ENCODE data around the gene COBL.

DNA sequence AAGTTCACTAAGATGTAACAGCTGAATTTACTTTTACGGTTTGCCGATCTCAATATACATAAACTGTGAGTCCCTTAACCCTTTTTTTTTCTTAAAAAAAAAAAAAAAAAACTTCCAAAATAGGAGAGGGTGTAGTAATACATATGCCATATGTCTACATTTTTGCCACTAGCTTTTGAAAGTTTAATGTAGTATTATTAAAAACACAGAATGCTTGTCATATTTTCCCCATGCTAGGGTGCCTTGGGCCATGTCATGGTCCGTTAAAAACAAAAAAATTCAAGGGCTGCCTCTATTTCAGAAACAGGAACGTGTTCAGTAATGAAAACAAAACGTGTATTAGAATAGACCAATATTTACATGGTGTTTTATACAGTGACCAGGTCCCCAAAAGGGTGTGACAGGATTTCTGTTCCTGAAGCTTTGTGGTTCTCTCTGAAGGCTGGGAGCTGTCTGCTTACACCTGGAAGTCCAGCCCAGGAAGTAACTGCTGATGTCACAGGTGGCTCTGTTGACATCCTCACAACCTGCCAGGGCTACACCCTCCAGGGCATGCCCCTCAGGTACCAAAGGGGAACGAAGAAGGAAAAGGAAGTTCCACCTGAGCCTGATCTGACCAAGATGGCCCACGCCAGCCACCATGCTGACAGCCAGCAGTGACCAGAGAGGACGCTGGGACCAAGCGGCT is 79.0 kb downstream of the COBL start:
- TF ChIP-seq, protein P1, sequence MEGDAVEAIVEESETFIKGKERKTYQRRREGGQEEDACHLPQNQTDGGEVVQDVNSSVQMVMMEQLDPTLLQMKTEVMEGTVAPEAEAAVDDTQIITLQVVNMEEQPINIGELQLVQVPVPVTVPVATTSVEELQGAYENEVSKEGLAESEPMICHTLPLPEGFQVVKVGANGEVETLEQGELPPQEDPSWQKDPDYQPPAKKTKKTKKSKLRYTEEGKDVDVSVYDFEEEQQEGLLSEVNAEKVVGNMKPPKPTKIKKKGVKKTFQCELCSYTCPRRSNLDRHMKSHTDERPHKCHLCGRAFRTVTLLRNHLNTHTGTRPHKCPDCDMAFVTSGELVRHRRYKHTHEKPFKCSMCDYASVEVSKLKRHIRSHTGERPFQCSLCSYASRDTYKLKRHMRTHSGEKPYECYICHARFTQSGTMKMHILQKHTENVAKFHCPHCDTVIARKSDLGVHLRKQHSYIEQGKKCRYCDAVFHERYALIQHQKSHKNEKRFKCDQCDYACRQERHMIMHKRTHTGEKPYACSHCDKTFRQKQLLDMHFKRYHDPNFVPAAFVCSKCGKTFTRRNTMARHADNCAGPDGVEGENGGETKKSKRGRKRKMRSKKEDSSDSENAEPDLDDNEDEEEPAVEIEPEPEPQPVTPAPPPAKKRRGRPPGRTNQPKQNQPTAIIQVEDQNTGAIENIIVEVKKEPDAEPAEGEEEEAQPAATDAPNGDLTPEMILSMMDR (conservative IDR thresholded peaks at IDR 0.05; ENCODE audit: low read length), result no peak
- TF ChIP-seq EZH2phosphoT487 (IDR thresholded peaks at IDR 0.05; ENCODE audit: borderline replicate concordance), result no peak

All from Loucy (cell line).